Heart left ventricle (tissue), 16 donors: ENCODE results near the gene NR3C2. TPM values are rescaled to one million over a fixed set of nuclear protein-coding genes. Genes with fewer than 3 reads are reported as not detected.

Source experiments
- ATAC-seq, 4 donors: fragments of 200-7000 bp; cut with Tn5 transposase; one replicate each; pipeline ENCODE4 v1.9.1; 2020 to 2022; ENCODE audit warnings: moderate library complexity in 4 of 4, mild to moderate bottlenecking in 3 of 4, moderate number of reproducible peaks in 1 of 4
- DNase-seq, 5 donors: peaks; one replicate each; pipeline ENCODE4 v3.0.0-alpha.2; 2020
- H3K27ac ChIP-seq, 12 donors: fragments of 200-600 bp; sonication (generic) in 4 of 12; one replicate each; pipeline versions ENCODE4 v1.5.0 to v1.8.0; 2016 to 2022; ENCODE audit warnings: mild to moderate bottlenecking in 2 of 12
- H3K27me3 ChIP-seq, 9 donors: fragments of 200-600 bp; sonication (generic) in 2 of 9; one replicate each; pipeline versions ENCODE4 v1.5.1 to v1.8.0; 2016 to 2022; ENCODE audit warnings: mild to moderate bottlenecking in 3 of 9
- H3K36me3 ChIP-seq, 9 donors: fragments of 200-600 bp; sonication (generic) in 2 of 9; one replicate each; pipeline versions ENCODE4 v1.5.0 to v1.8.0; 2018 to 2022; ENCODE audit warnings: mild to moderate bottlenecking in 2 of 9
- H3K4me1 ChIP-seq, 12 donors: fragments of 200-600 bp; sonication (generic) in 4 of 12; one replicate each; pipeline versions ENCODE4 v1.5.0 to v1.8.0; 2016 to 2022; ENCODE audit warnings: mild to moderate bottlenecking in 3 of 12
- H3K4me3 ChIP-seq, 12 donors: fragments of 200-600 bp; sonication (generic) in 4 of 12; one replicate each; pipeline versions ENCODE4 v1.5.0 to v1.8.0; 2017 to 2022; ENCODE audit warnings: mild to moderate bottlenecking in 9 of 12, moderate library complexity in 4 of 12
- H3K9me3 ChIP-seq, 12 donors: fragments of 200-600 bp; sonication (generic) in 4 of 12; one replicate each; pipeline versions ENCODE4 v1.5.0 to v1.8.0; 2016 to 2022; ENCODE audit warnings: mild to moderate bottlenecking in 1 of 12
- CTCF ChIP-seq, 12 donors: fragments of 200-600 bp; sonication (generic) in 4 of 12; IDR thresholded peaks; one replicate each; pipeline versions ENCODE4 v1.5.0 to v1.8.0; 2018 to 2022; ENCODE audit warnings: antibody characterized with exemption in 12 of 12, mild to moderate bottlenecking in 5 of 12
- POLR2A ChIP-seq, 2 donors: fragments of 450-650 bp; IDR thresholded peaks; one replicate each; pipeline ENCODE4 v1.6.1; 2017; ENCODE audit warnings: antibody characterized with exemption in 2 of 2, mild to moderate bottlenecking in 2 of 2, moderate library complexity in 2 of 2
- WGBS, 4 donors: extraction: QIAGEN DNeasy Blood & Tissue Kit in 2 of 4; methylation state at CpG; one replicate each; pipeline versions ENCODE4 v1.1.5 to v1.1.7; 2013 to 2018; 5-methylcytosine and 5-hydroxymethylcytosine counted together
- intact Hi-C, 10 donors: fragments of 100-400 bp; cut with DNase I; formaldehyde crosslinking; loops; one replicate each; pipeline versions ENCODE4 v1.11.1 to v1.14.2; 2022
- polyA plus RNA-seq, 2 donors: library from polyadenylated mRNA; stranded (reverse); fragments of 200-250 nt; gene quantifications; one replicate each; pipeline ENCODE4 v1.2.3, GENCODE V29; 2013
- total RNA-seq, 9 donors: library from RNA; depleted of rRNA in 2 of 9; stranded (reverse); fragments of >200 nt in 2 of 9; fragmentation: NEBNext Ultra II Directional in 3 of 9; extraction: Animal tissue kit (Norgen Biotek cat#: 25700) in 3 of 9; gene quantifications; one replicate each; pipeline versions ENCODE4 v1.1.0 to v1.2.4, GENCODE V29; 2016 to 2023
- donor health status: ischemic (EF 13 %, LVEDD 7.1; RV severe dilation, severe dysfunction).
- donor health status: healthy with polysubstance abuse.
- donor health status: DM: no; HTN: yes; CAD: no.
- donor health status: DM: no; HTN: no; CAD: no.
- donor health status: ischemic (EF 25% LVEDD 6.9; RV normal size, moderate dysfunction).
- donor health status: ischemic (EF 25% LVEDD 5.7; RV mildly dilated, moderate dysfunction).
- donor health status: healthy.
- donor health status: DM: yes; HTN: yes; CAD: no.
- donor health status: ischemic (EF 35%, LVEDD 5.7; RV mildly dilated, moderate dysfunction).
- donor health status: nonischemic (EF 11% LVEDD 7.7; RV severe dilation, severe dysfunction).
- donor health status: DM: yes; HTN: yes; CAD: no.
- donor health status: PGD.
- donor health status: ischemic (EF 29% LVEDD 5.4; RV normal size, mild dysfunction).
- donor health status: nonischemic (EF 23%, LVEDD 6.1; RV moderate dilation, normal function).

NR3C2 gene
- total and polyA plus RNA-seq, 11 donors = 3.6 to 26.5 (median 18.4) TPM

- TF ChIP-seq CTCF (IDR thresholded peaks at IDR 0.05) (no peak), POLR2A (IDR thresholded peaks at IDR 0.05) (no peak)
- intact Hi-C loops = loop anchor here in 4 of 10 donors (10.0 kb wide), 2 partner anchors 217 to 387 kb away; partner anchors contain the start of gene NR3C2 (in 4 of the 4)
- DNase-seq = no peak
- H3K36me3 ChIP-seq = peaks cover 0 to 4% (median 0%) of the 10 kb centered on the region in 9 donors
- H3K9me3 ChIP-seq = no peaks in the 10 kb centered on the region
- H3K27ac ChIP-seq = peak overlapping the region in 11 of 12 donors; percentile 23 to 84 (median 55)
- H3K4me3 ChIP-seq = no peak overlapping the region
- H3K27me3 ChIP-seq = no peaks in the 10 kb centered on the region
- WGBS, 4 donors = 68 to 79% (median 75%) methylated on average over 14 of the region's 14 CpGs
- H3K4me1 ChIP-seq = peaks cover 3 to 88% (median 61%) of the 10 kb centered on the region in 12 donors
- no peak for ATAC-seq
These were observed 384.0 kb downstream of the NR3C2 start for GRCh38 chr4:148057984-148058859.

DNA sequence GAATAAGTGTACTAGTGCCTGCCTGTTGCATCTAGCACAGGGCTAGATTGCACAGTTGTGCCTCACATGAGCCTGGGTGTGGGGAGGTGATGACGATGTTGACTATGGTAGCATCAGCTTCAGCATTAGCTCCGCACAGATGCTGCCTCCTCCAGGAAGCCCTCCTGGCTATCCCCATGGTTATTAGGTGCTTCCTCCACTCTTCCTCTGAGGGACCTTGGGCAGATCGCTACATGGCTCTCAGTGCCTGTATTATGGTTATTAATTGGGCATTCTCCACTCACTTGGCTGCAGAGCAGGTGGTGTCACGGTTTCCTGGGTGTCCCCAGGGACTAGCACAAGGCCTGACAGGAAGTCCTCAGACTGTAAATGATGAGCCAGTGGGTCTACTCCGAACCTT is 384.7 kb downstream of the NR3C2 start:
- no peaks in the 10 kb centered on the region for H3K27me3 ChIP-seq
- intact Hi-C loops = loop anchor here in 4 of 10 donors (10.0 kb wide), 2 partner anchors 217 to 387 kb away; partner anchors contain the start of gene NR3C2 (in 4 of the 4)
- no peaks in the 10 kb centered on the region for H3K36me3 ChIP-seq
- H3K4me3 ChIP-seq = no peak overlapping the region
- WGBS, 4 donors = 80 to 92% (median 87%) methylated on average over 4 to 5 of the region's 5 CpGs
- no peak for DNase-seq
- no peak for TF ChIP-seq CTCF (IDR thresholded peaks at IDR 0.05)
- no peak for TF ChIP-seq POLR2A (IDR thresholded peaks at IDR 0.05)
- no peak for ATAC-seq
- H3K27ac ChIP-seq = peak overlapping the region in 9 of 12 donors; percentile 23 to 84 (median 63)
- H3K4me1 ChIP-seq = peaks cover 3 to 93% (median 67%) of the 10 kb centered on the region in 12 donors
- H3K9me3 ChIP-seq = no peaks in the 10 kb centered on the region

DNA sequence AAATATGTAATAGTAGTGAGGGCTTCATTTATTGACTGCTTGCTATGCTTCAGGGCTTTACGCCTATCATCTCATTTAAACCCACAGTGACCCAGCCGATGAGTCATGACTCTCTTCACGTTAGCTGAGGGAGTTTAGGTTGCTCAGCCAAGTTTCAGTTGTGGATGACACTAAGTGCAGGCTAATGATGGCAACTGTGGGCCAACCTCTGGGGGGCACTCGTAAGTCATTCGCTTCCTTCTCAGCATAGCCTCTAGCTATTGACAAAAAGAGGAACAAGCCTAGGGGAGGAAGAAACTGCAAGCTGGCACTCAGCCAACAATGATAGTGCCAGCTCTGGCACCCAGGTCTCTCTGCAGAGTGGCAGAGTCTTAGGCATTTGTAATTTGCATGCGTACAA is 385.3 kb downstream of the NR3C2 start:
- WGBS, 4 donors = 43 to 64% (median 59%) methylated on average over 6 of the region's 6 CpGs
- H3K36me3 ChIP-seq = no peaks in the 10 kb centered on the region
- peak in 4 of 5 donors; percentile 53 to 75 (median 59) for DNase-seq
- H3K9me3 ChIP-seq = no peaks in the 10 kb centered on the region
- intact Hi-C loops = loop anchor here in 4 of 10 donors (10.0 kb wide), 2 partner anchors 218 to 388 kb away; partner anchors contain the start of gene NR3C2 (in 4 of the 4)
- peak overlapping the region in 4 of 12 donors; percentile 4 to 84 (median 14) for H3K27ac ChIP-seq
- peaks cover 3 to 93% (median 67%) of the 10 kb centered on the region in 12 donors for H3K4me1 ChIP-seq
- H3K4me3 ChIP-seq = no peak overlapping the region
- TF ChIP-seq POLR2A (IDR thresholded peaks at IDR 0.05) = no peak
- peak in 7 of 12 donors; percentile 12 to 56 (median 36) for TF ChIP-seq CTCF (IDR thresholded peaks at IDR 0.05)
- no peaks in the 10 kb centered on the region for H3K27me3 ChIP-seq
- ATAC-seq = peak in 3 of 4 donors; percentile 51 to 70 (median 53)

GRCh38 chr4:148055844-148056243 is 386.4 kb downstream of the NR3C2 start:
- H3K9me3 ChIP-seq = no peaks in the 10 kb centered on the region
- H3K27ac ChIP-seq = peak overlapping the region in 6 of 12 donors; percentile 4 to 84 (median 72)
- H3K27me3 ChIP-seq = no peaks in the 10 kb centered on the region
- H3K4me1 ChIP-seq = peaks cover 3 to 93% (median 65%) of the 10 kb centered on the region in 12 donors
- no peak overlapping the region for H3K4me3 ChIP-seq
- 81 to 91% (median 88%) methylated on average over 6 of the region's 6 CpGs for WGBS, 4 donors
- ATAC-seq = no peak
- H3K36me3 ChIP-seq = no peaks in the 10 kb centered on the region
- TF ChIP-seq CTCF (IDR thresholded peaks at IDR 0.05) (no peak), POLR2A (IDR thresholded peaks at IDR 0.05) (no peak)
- DNase-seq = no peak
- intact Hi-C loops = loop anchor here in 4 of 10 donors (10.0 kb wide), 2 partner anchors 219 to 389 kb away; partner anchors contain the start of gene NR3C2 (in 4 of the 4)
